ENCODE results near the gene SPRED3. TPM values are rescaled to one million over a fixed set of nuclear protein-coding genes. Genes with fewer than 3 reads are reported as not detected.

The SPRED3 gene
- total and polyA plus RNA-seq, 12 donors = 0.06 to 3.3 (median 1.2) TPM; not detected in 1

DNA sequence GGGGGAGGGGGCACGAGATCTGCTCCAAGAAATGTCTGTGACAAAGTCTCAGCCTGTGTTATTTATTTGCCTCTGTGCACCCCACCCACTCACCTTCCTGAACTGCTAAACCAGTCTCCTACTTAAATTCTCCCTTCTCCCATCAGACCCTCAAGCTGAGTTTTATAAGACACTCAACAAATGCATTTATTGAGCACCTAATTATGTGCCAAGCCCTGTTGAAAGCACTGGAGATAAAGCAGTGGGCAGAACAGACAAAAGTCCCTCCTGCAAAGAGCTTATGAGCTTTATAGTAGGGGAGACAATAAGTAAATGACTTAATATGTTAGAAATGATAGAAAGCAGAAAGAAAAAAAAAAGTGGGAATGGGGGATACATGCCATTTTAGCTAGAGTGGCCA lies 11.0 kb downstream of the SPRED3 start:
- TF ChIP-seq, protein P1, sequence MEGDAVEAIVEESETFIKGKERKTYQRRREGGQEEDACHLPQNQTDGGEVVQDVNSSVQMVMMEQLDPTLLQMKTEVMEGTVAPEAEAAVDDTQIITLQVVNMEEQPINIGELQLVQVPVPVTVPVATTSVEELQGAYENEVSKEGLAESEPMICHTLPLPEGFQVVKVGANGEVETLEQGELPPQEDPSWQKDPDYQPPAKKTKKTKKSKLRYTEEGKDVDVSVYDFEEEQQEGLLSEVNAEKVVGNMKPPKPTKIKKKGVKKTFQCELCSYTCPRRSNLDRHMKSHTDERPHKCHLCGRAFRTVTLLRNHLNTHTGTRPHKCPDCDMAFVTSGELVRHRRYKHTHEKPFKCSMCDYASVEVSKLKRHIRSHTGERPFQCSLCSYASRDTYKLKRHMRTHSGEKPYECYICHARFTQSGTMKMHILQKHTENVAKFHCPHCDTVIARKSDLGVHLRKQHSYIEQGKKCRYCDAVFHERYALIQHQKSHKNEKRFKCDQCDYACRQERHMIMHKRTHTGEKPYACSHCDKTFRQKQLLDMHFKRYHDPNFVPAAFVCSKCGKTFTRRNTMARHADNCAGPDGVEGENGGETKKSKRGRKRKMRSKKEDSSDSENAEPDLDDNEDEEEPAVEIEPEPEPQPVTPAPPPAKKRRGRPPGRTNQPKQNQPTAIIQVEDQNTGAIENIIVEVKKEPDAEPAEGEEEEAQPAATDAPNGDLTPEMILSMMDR (IDR thresholded peaks at IDR 0.05) = no peak
- no peak for TF ChIP-seq POLR2A (IDR thresholded peaks at IDR 0.05)
- 36 to 57% (median 50%) methylated on average over 1 of the region's 1 CpG; no CpG with 5 or more reads in 1 of the 4 donors for whole genome bisulfite sequencing, 4 donors
- Histone ChIP-seq H3K36me3 (replicated peaks in 1 of 2) (no peaks in the 10 kb centered on the region), H3K4me3 (no peak overlapping the region), H3K27me3 (peaks cover 34% of the 10 kb centered on the region), H3K27ac (no peak overlapping the region), H3K9me3 (replicated peaks in 1 of 3) (no peaks in the 10 kb centered on the region), H3K4me1 (replicated peaks in 1 of 2) (peaks cover 0 to 7% of the 10 kb centered on the region in 2 donors)
- intact Hi-C loops (cut with DNase I) = no loop called here
- DNase-seq = no peak

DNA sequence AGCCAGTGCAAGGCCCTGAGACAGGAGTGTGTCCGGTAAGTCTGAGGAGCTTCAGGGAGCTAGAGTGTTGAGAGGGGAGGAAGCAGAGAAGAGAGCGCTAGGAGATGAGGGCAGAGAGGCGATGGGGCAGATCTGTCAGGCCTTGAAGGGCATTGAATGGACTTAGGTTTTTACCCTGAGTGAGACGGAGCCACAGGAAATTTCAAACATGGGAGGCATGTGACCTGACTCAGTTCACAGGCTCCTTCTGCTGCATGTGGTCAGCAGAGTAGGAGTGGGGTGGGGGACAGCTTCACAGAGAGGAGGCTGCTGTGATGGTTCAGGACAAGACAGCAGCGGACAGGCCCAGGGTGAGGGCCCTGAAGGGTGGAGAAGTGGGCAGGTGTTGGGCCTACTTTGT lies 11.9 kb downstream of the SPRED3 start:
- no peaks in the 10 kb centered on the region for H3K9me3 ChIP-seq (replicated peaks in 1 of 3)
- no peak overlapping the region for H3K27ac ChIP-seq
- WGBS, 4 donors = 61 to 77% (median 70%) methylated on average over 5 of the region's 5 CpGs
- intact Hi-C loops (cut with DNase I) = loop anchor here (5.0 to 10.0 kb wide), 2 partner anchors 234 to 237 kb away; no protein-coding TSS in a partner anchor
- peaks cover 28% of the 10 kb centered on the region for H3K27me3 ChIP-seq
- no peak for DNase-seq
- no peak for TF ChIP-seq POLR2A (IDR thresholded peaks at IDR 0.05)
- TF ChIP-seq, protein P1 (IDR thresholded peaks at IDR 0.05) = no peak
- peaks cover 0 to 7% of the 10 kb centered on the region in 2 donors for H3K4me1 ChIP-seq (replicated peaks in 1 of 2)
- H3K4me3 ChIP-seq = no peak overlapping the region
- H3K36me3 ChIP-seq (replicated peaks in 1 of 2) = peaks cover 0 to 7% of the 10 kb centered on the region in 2 donors

DNA sequence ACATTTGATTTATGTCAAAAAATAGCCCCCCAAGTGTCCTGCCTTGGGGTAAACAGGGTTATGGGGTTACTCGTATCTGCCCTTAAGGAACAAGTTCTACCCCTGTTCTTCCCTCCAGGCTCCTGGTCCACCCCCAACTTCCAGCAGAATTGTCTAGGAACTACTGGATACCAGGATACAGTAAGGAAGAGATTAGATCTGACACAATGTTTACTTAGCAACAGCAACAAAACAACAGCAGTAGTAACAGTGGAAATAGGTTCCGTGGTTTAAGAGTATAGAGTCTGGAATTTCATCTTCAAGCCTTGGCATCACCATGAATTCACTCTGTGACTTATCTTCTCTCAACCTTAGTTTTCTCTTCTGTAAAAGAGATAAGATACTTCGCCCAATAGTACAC lies 12.7 kb downstream of the SPRED3 start:
- intact Hi-C loops (cut with DNase I) = loop anchor here (5.0 to 10.0 kb wide), 2 partner anchors 234 to 236 kb away; no protein-coding TSS in a partner anchor
- 67 to 81% (median 76%) methylated on average over 3 of the region's 3 CpGs for WGBS, 4 donors
- DNase-seq = no peak

DNA sequence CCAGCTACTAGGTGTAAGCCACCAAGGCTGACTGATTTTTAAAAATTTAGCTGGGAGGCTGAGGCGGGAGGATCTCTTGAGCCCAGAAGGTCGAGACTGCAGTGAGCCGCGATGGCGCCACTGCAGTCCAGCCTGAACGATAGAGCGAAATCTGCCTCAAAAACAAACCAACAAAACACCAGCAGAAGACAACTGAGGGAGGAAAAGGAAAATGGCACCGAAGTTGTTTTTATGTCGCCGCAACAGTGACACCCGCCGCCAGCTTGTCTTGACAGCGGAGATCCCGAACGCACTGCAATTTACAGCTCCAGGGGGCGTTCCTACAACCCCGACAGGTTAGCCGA lies 14.1 kb downstream of the SPRED3 start:
- Histone ChIP-seq H3K36me3 (replicated peaks in 1 of 2) (peaks cover 0 to 17% of the 10 kb centered on the region in 2 donors), H3K4me3 (peak overlapping the region in 1 of 4 donors; percentile 84), H3K27me3 (peaks cover 11% of the 10 kb centered on the region), H3K27ac (peak overlapping the region in 1 of 5 donors; percentile 17), H3K9me3 (replicated peaks in 1 of 3) (no peaks in the 10 kb centered on the region), H3K4me1 (replicated peaks in 1 of 2) (peaks cover 0 to 7% of the 10 kb centered on the region in 2 donors)
- TF ChIP-seq, protein P1 (IDR thresholded peaks at IDR 0.05) = no peak
- no peak for TF ChIP-seq POLR2A (IDR thresholded peaks at IDR 0.05)
- intact Hi-C loops (cut with DNase I) = loop anchor here (5.0 to 10.0 kb wide), 2 partner anchors 232 to 235 kb away; no protein-coding TSS in a partner anchor
- DNase-seq = no peak
- 1 to 3% (median 2%) methylated on average over 17 to 18 of the region's 18 CpGs for WGBS, 4 donors

More for the DNA sequence above, 12.7 kb downstream of the SPRED3 start:
- no peak for TF ChIP-seq POLR2A (IDR thresholded peaks at IDR 0.05)
- TF ChIP-seq, protein P1 (IDR thresholded peaks at IDR 0.05) = no peak
- H3K27ac ChIP-seq = no peak overlapping the region
- H3K4me3 ChIP-seq = no peak overlapping the region
- H3K36me3 ChIP-seq (replicated peaks in 1 of 2) = peaks cover 0 to 9% of the 10 kb centered on the region in 2 donors
- H3K4me1 ChIP-seq (replicated peaks in 1 of 2) = peaks cover 0 to 7% of the 10 kb centered on the region in 2 donors
- H3K27me3 ChIP-seq = peaks cover 20% of the 10 kb centered on the region
- no peaks in the 10 kb centered on the region for H3K9me3 ChIP-seq (replicated peaks in 1 of 3)

Measured in adrenal gland (tissue), 12 donors.